ENCODE measurements around the gene GRB14.

DNA sequence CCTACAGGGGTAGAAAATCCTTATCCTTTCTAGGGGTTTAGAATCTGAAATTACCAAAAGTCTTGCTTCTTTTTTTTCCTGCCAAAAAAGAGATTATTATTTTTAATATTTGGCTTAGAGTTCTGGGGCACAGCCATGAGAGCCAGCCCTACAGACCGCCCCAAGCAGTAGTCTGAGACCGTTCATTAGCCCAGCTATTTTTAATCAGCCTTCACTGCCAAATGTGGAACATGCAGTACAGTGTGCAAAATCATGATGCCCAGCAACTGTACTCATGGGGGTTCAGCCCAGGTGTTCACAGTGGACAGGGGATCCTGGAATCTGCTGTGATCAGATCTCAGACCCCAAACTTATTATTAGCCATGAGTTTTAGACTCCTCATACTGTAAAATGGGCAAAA, 60.4 kb downstream of the GRB14 start:
- TF ChIP-seq, protein P1, sequence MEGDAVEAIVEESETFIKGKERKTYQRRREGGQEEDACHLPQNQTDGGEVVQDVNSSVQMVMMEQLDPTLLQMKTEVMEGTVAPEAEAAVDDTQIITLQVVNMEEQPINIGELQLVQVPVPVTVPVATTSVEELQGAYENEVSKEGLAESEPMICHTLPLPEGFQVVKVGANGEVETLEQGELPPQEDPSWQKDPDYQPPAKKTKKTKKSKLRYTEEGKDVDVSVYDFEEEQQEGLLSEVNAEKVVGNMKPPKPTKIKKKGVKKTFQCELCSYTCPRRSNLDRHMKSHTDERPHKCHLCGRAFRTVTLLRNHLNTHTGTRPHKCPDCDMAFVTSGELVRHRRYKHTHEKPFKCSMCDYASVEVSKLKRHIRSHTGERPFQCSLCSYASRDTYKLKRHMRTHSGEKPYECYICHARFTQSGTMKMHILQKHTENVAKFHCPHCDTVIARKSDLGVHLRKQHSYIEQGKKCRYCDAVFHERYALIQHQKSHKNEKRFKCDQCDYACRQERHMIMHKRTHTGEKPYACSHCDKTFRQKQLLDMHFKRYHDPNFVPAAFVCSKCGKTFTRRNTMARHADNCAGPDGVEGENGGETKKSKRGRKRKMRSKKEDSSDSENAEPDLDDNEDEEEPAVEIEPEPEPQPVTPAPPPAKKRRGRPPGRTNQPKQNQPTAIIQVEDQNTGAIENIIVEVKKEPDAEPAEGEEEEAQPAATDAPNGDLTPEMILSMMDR (IDR thresholded peaks at IDR 0.05) = no peak
- no peak for TF ChIP-seq YY1 (IDR thresholded peaks at IDR 0.05; ENCODE audit: low read depth)
- TF ChIP-seq, protein P2, sequence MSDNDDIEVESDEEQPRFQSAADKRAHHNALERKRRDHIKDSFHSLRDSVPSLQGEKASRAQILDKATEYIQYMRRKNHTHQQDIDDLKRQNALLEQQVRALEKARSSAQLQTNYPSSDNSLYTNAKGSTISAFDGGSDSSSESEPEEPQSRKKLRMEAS (IDR thresholded peaks at IDR 0.05; ENCODE audit: low read depth) = no peak
- TF ChIP-seq, protein P3, sequence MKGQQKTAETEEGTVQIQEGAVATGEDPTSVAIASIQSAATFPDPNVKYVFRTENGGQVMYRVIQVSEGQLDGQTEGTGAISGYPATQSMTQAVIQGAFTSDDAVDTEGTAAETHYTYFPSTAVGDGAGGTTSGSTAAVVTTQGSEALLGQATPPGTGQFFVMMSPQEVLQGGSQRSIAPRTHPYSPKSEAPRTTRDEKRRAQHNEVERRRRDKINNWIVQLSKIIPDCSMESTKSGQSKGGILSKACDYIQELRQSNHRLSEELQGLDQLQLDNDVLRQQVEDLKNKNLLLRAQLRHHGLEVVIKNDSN (IDR thresholded peaks at IDR 0.05; ENCODE audit: borderline replicate concordance, low read depth) = no peak
- TF ChIP-seq EP300 (IDR thresholded peaks at IDR 0.05; ENCODE audit: borderline replicate concordance in 1 of 2, low read depth in 1 of 2, low read length in 1 of 2) = no peak
- TF ChIP-seq SMC3 (IDR thresholded peaks at IDR 0.05; ENCODE audit: low read depth, low read length) = no peak
- no peak for TF ChIP-seq RXRA (IDR thresholded peaks at IDR 0.05; ENCODE audit: borderline replicate concordance, low read depth)
- TF ChIP-seq EZH2phosphoT487 (IDR thresholded peaks at IDR 0.05; ENCODE audit: borderline replicate concordance, low read depth) = no peak
- no peak for TF ChIP-seq POLR2AphosphoS5 (IDR thresholded peaks at IDR 0.05; ENCODE audit: low read depth, low read length)
- TF ChIP-seq, protein P4, sequence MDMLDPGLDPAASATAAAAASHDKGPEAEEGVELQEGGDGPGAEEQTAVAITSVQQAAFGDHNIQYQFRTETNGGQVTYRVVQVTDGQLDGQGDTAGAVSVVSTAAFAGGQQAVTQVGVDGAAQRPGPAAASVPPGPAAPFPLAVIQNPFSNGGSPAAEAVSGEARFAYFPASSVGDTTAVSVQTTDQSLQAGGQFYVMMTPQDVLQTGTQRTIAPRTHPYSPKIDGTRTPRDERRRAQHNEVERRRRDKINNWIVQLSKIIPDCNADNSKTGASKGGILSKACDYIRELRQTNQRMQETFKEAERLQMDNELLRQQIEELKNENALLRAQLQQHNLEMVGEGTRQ (IDR thresholded peaks at IDR 0.05; ENCODE audit: borderline replicate concordance, low read depth, low read length) = no peak
- no peak for TF ChIP-seq RCOR1 (IDR thresholded peaks at IDR 0.05; ENCODE audit: low read length)
- TF ChIP-seq FOXJ3 (CRISPR knock-in tag; IDR thresholded peaks at IDR 0.05) = no peak
- TF ChIP-seq RFX5 (IDR thresholded peaks at IDR 0.05; ENCODE audit: low read length) = no peak

Measured in SK-N-SH (cell line).